ENCODE results near the gene TIMM23.
"Not testable (repeated sequence)": the region's sequence is repeated elsewhere in the genome, so short reads cannot be mapped to it uniquely, and the experiment has no call there.

DNA sequence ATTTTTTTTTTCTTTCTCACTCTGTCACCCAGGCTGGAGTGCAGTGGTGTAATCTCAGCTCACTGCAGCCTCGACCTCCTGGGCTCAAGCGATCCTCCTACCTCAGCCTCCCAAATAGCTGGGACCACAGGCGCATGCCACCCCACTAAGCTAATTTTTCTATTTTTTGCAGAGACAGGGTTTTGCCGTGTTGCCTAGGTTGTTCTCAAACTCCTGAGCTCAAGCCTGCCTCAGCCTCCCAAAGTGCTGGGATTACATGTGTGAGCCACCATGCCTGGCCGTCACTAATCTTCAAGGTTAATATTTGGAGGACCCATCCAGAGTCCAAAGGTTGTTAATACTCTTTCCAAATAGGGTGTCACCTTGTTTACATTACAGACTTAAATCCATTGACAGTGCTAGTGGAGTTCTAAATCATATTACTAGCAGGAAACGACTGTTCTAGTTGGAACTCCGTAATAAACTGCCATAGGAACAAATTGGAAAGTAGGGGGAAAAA lies 29.9 kb downstream of the TIMM23 start:
- TF ChIP-seq, protein P1, sequence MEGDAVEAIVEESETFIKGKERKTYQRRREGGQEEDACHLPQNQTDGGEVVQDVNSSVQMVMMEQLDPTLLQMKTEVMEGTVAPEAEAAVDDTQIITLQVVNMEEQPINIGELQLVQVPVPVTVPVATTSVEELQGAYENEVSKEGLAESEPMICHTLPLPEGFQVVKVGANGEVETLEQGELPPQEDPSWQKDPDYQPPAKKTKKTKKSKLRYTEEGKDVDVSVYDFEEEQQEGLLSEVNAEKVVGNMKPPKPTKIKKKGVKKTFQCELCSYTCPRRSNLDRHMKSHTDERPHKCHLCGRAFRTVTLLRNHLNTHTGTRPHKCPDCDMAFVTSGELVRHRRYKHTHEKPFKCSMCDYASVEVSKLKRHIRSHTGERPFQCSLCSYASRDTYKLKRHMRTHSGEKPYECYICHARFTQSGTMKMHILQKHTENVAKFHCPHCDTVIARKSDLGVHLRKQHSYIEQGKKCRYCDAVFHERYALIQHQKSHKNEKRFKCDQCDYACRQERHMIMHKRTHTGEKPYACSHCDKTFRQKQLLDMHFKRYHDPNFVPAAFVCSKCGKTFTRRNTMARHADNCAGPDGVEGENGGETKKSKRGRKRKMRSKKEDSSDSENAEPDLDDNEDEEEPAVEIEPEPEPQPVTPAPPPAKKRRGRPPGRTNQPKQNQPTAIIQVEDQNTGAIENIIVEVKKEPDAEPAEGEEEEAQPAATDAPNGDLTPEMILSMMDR (IDR thresholded peaks at IDR 0.05), result not testable (repeated sequence)
- not testable (repeated sequence) for TF ChIP-seq POLR2AphosphoS5 (IDR thresholded peaks at IDR 0.05; ENCODE audit: insufficient read depth in 1 of 2, low read depth in 1 of 2)
